ENCODE results near the gene AMER2. TPM values are rescaled to one million over a fixed set of nuclear protein-coding genes. Genes with fewer than 3 reads are reported as not detected.

AMER2 gene
- total RNA-seq, 1 experiment from 2014 or later, result not detected

- in situ Hi-C loops (cut with HindIII; ENCODE audit: low pct_unique_long_range_greater_than_20kb, low sequenced_read_pairs), result no loop called here
- no peak for DNase-seq (ENCODE audit: low read depth)
These were observed 18.7 kb upstream of the AMER2 start for GRCh38 chr13:25190771-25191170.

DNA sequence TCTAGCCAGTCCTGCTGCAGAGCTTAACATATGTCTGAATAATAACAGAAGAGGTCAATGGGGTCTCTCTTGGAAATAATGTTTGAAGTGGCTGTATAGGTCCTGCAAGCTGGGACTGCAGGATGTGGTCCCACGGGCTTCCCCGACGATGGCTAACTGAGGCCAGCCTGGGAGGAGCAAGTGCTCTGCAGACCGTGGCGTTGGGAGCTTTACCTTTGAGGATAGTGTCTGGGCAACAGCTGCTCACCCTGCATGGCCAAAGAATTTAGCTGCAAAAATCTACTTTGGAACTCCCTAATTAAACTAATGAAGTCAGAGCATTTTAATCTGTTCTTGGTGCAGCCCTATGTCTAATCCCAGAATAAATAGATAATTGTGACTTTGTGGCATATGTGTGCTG lies 18.2 kb upstream of the AMER2 start:
- in situ Hi-C loops (cut with HindIII; ENCODE audit: low pct_unique_long_range_greater_than_20kb, low sequenced_read_pairs), result no loop called here
- DNase-seq (ENCODE audit: low read depth), result no peak

DNA sequence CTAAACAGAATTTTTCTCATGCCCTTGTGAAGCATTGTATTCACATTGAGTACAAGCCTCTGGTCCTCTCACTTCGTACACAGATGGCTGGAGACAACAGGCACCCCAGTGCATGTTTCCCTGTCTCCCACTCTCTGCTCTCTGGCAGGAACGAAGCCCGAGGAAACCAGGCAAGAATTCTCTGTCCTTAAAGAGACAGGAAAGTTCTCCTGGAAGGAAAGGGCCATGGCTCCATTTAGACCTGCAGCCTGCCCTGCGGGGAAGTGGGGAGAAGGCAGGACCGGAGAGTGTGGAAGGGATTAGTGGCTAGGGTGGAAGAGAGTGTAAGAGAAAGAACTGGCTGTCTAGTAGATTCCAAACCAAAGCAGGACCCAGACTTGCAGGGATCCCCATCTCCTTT lies 15.5 kb upstream of the AMER2 start:
- in situ Hi-C loops (cut with HindIII; ENCODE audit: low pct_unique_long_range_greater_than_20kb, low sequenced_read_pairs), result no loop called here
- no peak for DNase-seq (ENCODE audit: low read depth)

DNA sequence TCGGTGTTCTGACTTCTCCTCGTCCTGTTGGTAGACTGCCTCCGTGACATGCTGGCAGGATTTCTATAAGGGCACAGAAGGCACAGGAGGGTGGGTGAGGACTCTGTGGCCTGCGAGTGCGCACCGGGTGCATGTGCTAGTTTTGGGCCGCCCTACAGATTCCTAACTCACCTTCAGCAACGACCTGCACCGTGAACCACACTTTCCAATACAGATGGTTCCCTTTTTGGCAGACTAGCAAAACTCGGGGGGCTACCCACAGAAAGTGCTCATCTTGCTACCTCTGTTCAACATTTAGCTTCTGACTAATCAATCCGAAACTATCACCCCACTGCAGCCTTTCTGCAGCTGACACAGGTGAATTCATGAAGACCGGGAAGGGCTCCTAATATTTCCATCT lies 14.1 kb upstream of the AMER2 start:
- no peak for DNase-seq (ENCODE audit: low read depth)
- in situ Hi-C loops (cut with HindIII; ENCODE audit: low pct_unique_long_range_greater_than_20kb, low sequenced_read_pairs), result no loop called here

GRCh38 chr13:25181597-25181996 lies 9.5 kb upstream of the AMER2 start:
- in situ Hi-C loops (cut with HindIII; ENCODE audit: low pct_unique_long_range_greater_than_20kb, low sequenced_read_pairs), result no loop called here
- DNase-seq (ENCODE audit: low read depth), result no peak

DNA sequence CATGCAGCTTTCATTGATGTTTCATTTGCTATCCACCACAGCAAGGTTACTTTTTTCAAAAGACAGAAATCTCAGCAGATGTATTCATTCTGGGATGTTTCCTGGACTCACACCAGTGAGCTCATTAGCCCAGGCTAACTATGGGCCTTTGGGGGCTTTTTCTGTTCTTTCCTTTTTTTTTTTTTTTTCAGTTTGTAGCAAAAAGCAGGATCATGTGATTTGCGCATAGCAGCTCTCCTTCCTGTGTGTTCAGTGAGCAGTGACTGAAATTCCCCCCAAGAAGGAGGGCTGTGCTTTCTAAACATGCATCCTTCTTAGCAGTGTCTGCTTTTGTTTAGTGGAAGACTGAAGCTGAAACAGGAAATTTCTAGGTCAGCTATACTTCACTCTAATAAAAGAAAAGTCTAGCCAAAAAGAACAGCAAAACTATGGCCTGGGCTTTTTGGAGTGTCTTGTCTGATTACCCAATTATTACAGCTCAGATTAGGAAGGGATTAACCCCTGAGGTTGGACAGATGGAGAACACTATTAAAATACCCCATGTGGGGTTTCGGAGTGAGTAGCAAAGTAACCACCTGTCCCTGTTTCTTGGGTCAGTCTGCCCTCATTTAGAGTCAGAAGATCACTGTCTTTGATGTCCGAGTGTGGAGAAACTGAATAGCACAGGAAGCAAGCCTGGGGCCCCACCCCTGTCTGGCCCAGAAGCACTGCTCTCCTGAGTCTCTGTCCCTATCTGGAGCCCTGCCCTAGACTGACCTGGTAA lies 8.9 kb upstream of the AMER2 start:
- no peak for DNase-seq (ENCODE audit: low read depth)
- in situ Hi-C loops (cut with HindIII; ENCODE audit: low pct_unique_long_range_greater_than_20kb, low sequenced_read_pairs), result no loop called here

DNA sequence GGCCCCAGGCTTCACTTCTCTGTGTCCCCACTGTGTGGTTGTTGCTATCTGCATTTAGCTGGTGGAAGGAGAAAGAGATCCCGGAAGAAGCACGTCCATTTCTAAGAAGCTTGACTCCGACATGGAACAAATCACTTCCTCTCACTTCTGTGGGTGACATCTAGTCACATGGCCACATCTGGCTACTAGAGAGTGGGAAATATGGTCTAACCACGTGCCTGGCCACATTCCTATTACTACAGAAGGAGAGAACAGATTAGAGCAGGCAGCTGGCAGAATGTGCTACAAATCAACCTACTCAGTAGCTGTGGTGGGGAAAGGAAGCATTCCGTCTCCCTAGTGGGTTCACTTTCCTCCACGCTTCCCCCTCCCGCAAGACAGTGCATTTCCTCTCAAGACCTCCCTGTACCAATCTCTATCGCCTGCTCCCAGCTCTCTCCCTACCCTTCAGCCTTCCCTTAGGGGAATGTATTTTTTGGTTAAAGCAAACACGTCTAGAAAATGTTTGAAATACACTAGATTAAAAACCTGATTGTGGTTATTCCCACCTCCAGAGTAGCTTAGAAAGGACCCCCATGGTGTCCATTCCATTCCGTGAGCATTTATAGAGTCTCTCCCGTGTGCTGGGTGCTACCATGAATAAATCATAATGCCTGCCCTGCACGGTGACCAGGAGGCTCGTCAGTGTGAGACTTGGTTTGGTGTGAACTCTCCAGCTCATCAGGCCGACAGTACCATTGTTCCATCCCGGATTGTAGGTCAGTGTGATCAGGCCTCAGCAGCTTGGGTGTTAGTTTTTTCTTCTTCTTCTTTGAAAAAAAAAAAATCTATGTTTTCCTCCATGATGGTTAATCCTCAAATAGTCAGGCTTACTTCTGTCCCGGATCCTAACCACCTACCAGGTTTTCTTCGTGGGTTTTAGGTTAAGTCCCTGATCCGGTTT lies 8.0 kb upstream of the AMER2 start:
- DNase-seq (ENCODE audit: low read depth), result no peak
- in situ Hi-C loops (cut with HindIII; ENCODE audit: low pct_unique_long_range_greater_than_20kb, low sequenced_read_pairs), result no loop called here

GRCh38 chr13:25179011-25179410 lies 6.9 kb upstream of the AMER2 start:
- DNase-seq (ENCODE audit: low read depth), result no peak
- in situ Hi-C loops (cut with HindIII; ENCODE audit: low pct_unique_long_range_greater_than_20kb, low sequenced_read_pairs), result no loop called here

- no peak for DNase-seq (ENCODE audit: low read depth)
- in situ Hi-C loops (cut with HindIII; ENCODE audit: low pct_unique_long_range_greater_than_20kb, low sequenced_read_pairs), result no loop called here
These were observed 6.0 kb upstream of the AMER2 start for GRCh38 chr13:25178070-25178469.

GRCh38 chr13:25177636-25178035 lies 5.5 kb upstream of the AMER2 start:
- in situ Hi-C loops (cut with HindIII; ENCODE audit: low pct_unique_long_range_greater_than_20kb, low sequenced_read_pairs), result no loop called here
- no peak for DNase-seq (ENCODE audit: low read depth)

DNA sequence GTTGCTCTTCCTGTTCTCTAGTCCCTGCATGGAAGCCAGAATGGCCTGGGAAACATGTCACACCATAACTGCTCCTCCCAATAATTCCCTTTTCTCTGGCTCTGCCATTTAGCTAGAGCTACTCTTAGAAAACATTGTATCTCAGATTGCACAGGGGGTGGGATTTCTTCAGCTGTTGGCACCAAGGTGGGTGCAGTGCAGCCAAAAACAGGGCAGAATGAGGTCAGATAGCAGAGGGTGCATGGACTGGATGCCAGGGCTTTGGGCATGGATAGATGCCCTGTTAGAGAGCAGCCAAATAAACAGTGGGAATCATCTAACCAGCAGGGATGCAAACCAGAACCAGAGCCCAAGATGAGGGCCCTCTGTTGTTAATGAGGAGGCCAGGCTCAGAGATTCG lies 4.9 kb upstream of the AMER2 start:
- in situ Hi-C loops (cut with HindIII; ENCODE audit: low pct_unique_long_range_greater_than_20kb, low sequenced_read_pairs), result no loop called here

GRCh38 chr13:25175431-25175830 lies 3.3 kb upstream of the AMER2 start:
- in situ Hi-C loops (cut with HindIII; ENCODE audit: low pct_unique_long_range_greater_than_20kb, low sequenced_read_pairs), result no loop called here
- DNase-seq (ENCODE audit: low read depth), result no peak

More for the DNA sequence above, 4.9 kb upstream of the AMER2 start:
- no peak for DNase-seq (ENCODE audit: low read depth)

DNA sequence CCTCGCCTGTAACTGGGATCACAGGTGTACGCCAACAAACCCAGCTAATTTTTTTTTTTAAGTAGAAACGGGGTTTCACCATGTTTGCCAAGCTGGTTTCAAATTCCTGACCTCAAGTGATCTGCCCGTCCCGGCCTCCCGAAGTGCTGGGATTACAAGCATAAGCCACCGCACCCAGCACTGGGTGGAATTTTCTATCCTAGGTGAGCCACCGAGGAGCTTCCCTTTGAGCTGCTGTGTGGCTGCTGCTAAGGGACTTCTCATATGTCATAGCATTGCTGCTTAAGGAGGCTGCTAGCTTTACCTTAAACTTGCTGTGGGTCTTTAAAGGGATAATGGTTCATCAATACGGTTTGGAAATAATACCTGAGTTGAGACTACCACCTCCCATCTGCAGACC lies 2.9 kb upstream of the AMER2 start:
- in situ Hi-C loops (cut with HindIII; ENCODE audit: low pct_unique_long_range_greater_than_20kb, low sequenced_read_pairs), result no loop called here
- no peak for DNase-seq (ENCODE audit: low read depth)

DNA sequence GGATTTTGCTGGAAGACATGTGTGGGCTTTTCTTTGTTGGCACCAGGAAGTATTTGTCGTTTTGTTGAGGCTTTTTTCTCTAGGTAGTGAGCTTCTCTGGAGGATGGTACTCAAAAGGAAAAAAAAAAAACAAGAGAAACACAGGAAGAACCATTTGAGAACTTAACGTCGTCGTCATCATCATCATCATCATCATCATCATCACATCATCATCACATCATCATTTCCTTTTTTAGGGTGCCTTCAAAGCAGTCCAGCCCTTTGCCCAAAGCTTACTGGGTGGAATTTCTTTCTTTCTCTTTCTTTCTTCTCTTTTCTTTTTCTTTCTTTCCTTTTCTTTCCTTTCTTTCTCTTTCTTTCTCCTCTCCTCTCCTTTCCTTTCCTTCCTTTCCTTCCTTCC lies 2.2 kb upstream of the AMER2 start:
- DNase-seq (ENCODE audit: low read depth), result no peak
- in situ Hi-C loops (cut with HindIII; ENCODE audit: low pct_unique_long_range_greater_than_20kb, low sequenced_read_pairs), result no loop called here

- in situ Hi-C loops (cut with HindIII; ENCODE audit: low pct_unique_long_range_greater_than_20kb, low sequenced_read_pairs), result no loop called here
These were observed 179 bp upstream of the AMER2 start for GRCh38 chr13:25172303-25172630.

GRCh38 chr13:25171170-25171516 lies 945 bp downstream of the AMER2 start:
- no peak for DNase-seq (ENCODE audit: low read depth)
- in situ Hi-C loops (cut with HindIII; ENCODE audit: low pct_unique_long_range_greater_than_20kb, low sequenced_read_pairs), result no loop called here

More at GRCh38 chr13:25172303-25172630, 179 bp upstream of the AMER2 start:
- no peak for DNase-seq (ENCODE audit: low read depth)

DNA sequence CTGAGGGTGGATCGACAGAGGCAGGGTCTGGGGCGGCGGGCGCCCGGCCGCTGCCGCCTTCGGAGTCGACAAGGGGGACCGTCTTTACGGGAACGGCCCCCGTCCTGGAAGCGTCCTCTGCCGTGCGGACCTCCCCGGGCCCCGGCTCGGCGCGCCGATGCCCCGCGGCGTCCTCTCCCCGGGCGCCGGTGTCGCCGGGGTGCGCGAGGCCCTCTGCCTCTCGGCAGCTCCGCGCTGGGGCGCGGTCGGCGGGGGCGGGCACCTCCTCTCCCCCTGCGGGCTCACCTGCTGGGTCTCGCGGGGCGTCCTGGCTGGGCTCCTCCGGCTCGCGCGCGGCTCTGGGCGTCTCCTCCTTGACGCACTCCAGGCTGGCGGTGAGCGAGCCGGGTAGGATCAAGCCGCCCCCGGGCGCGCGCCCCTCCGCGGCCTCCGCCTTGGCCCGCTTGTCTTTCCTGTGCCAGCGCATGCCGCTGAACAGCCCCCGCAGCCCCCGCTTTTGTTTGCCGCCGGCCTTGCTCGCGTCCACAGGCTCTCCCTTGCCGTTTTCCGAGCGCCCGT lies 1.5 kb downstream of the AMER2 start:
- in situ Hi-C loops (cut with HindIII; ENCODE audit: low pct_unique_long_range_greater_than_20kb, low sequenced_read_pairs), result no loop called here
- no peak for DNase-seq (ENCODE audit: low read depth)

DNA sequence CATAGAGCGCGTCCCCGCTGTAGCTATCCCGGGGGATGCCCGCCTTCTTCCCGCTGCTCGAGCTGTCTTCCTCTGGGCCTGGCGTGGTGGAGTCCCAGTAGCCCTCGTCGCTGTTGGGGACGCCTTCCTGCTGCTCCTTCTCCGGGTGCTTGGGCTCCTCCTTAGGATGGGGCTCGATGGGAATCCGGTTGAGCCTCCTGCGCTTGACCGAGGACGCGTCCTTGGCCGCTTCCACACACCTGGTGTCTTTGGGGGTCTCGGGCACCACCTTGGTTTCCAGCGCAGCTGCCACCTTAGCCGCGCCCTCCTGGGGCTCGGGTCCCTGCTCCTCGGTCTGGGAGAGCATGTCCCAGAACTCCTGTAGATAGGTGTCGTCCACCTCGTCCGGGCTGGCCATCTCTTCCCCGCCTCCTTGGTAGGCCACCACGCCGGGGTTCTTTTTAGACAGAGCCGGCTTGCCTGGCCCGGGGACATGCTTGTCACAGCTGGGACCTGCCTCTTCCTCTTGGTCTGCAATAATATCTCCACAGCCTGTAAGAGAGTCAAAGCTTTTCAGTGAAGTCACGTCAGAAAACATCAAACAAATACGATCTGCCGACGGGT lies 2.0 kb downstream of the AMER2 start:
- in situ Hi-C loops (cut with HindIII; ENCODE audit: low pct_unique_long_range_greater_than_20kb, low sequenced_read_pairs), result no loop called here

GRCh38 chr13:25169356-25169755 lies 2.7 kb downstream of the AMER2 start:
- in situ Hi-C loops (cut with HindIII; ENCODE audit: low pct_unique_long_range_greater_than_20kb, low sequenced_read_pairs), result no loop called here
- no peak for DNase-seq (ENCODE audit: low read depth)

More for the DNA sequence above, 2.0 kb downstream of the AMER2 start:
- DNase-seq (ENCODE audit: low read depth), result no peak

Data from Caki2 (cell line).